GM12891 (cell line): ENCODE measurements around the gene TJP3.

ENCODE experiments used
- DNase-seq: peaks from one replicate; pipeline ENCODE4 v3.0.0; 2011; ENCODE audit warnings: low spot score; ENCODE audit not compliant: insufficient read length
- FAIRE-seq: peaks from 2 replicates; lab custom pipeline; 2011; peaks lifted over from hg19 to GRCh38; lab: Jason Lieb, UNC
- PAX5 ChIP-seq: IDR thresholded peaks from 2 replicates; pipeline ENCODE4 v1.6.1; 2011; ENCODE audit warnings: low read length, moderate library complexity, mild to moderate bottlenecking; ENCODE audit not compliant: insufficient read depth, severe bottlenecking
- POLR2A ChIP-seq: IDR thresholded peaks from 2 replicates; pipeline ENCODE4 v1.6.1; 2011; ENCODE audit warnings: low read depth, low read length, control low read depth
- POLR2AphosphoS5 ChIP-seq: IDR thresholded peaks from 2 replicates; pipeline ENCODE4 v1.6.1; 2011; ENCODE audit warnings: low read depth, low read length, control low read depth
- POU2F2 ChIP-seq: IDR thresholded peaks from 2 replicates; pipeline ENCODE4 v1.6.1; 2011; ENCODE audit warnings: low read depth, mild to moderate bottlenecking, control low read depth, low read length, moderate library complexity
- SPI1 ChIP-seq: IDR thresholded peaks from 2 replicates; pipeline ENCODE4 v1.6.1; 2011; ENCODE audit warnings: low read depth, low read length, control low read depth
- TAF1 ChIP-seq: IDR thresholded peaks from 2 replicates; pipeline ENCODE4 v1.6.1; 2011; ENCODE audit warnings: low read depth, low read length, control low read depth

The TJP3 gene

DNA sequence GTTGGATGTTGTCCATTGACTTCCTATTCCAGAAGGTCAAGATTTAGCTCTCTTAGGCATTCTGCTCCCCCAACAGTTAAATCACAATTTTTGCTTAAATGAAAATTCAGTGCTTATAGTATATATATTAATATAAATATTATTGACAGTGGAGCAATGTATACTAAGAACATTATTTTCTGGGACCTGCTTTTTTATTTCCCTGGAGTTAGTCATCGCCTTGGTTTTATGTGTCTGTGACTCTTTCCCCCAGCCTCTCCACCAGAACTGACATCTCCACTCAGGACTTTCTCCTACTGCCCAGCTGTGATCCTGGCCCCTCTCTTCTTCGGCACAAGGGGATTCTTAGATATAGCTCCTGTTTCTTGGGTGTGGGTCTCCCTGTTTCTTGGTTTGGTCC lies 88.2 kb downstream of the TJP3 start:
- FAIRE-seq (no peak), DNase-seq (no peak)
- no peak for TF ChIP-seq SPI1
- TF ChIP-seq TAF1, result no peak
- TF ChIP-seq POLR2A, result no peak
- TF ChIP-seq POU2F2, result no peak
- no peak for TF ChIP-seq POLR2AphosphoS5
- TF ChIP-seq PAX5, result no peak

- FAIRE-seq, result no peak
- DNase-seq, result no peak
- no peak for TF ChIP-seq PAX5
- no peak for TF ChIP-seq SPI1
- no peak for TF ChIP-seq POLR2AphosphoS5
- TF ChIP-seq POU2F2, result no peak
- no peak for TF ChIP-seq TAF1
- TF ChIP-seq POLR2A, result no peak
These were observed 90.0 kb downstream of the TJP3 start for GRCh38 chr19:3798137-3798536.
